ENCODE results near the gene HDGF.

HDGF gene

DNA sequence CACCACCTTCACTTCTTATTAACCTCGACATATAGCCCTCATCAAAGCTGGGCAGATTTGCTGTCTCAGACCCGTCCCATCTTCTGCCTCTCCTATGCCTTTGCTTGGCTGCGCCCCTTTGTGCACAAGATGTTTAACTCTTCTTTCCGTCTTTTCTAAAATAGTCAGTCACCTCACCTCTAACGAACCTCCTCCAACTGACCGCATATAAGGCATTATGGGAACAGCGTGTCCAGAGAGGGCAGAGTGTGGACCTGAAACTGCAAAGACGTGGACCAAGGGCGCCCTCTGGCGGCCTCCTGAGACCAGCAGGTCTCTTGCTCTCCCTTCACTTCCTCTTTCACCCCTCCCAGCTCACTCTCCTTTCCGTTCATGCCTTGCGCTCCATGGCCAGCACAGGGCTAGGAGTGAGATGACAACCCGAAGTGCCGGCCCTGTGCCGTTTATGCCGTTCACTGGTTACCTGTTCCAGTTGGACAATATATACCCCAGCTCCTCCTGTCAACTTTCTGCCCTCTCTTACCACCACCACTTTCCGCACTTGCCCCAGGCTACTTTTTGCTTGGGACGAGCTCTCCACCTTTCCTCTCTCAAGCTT is 25.7 kb downstream of the HDGF start:
- DNase-seq = peak; percentile 86 to 93
- H3K4me3 ChIP-seq = peak overlapping the region; percentile 65
- peaks cover 0 to 48% (median 40%) of the 10 kb centered on the region in 4 donors for H3K4me1 ChIP-seq
- intact Hi-C loops (cut with DNase I; ENCODE audit: low total_unique reads) = loop anchor here (2.0 kb wide), 1 partner anchor 33 kb away; no protein-coding TSS in a partner anchor
- H3K27me3 ChIP-seq = no peaks in the 10 kb centered on the region
- no peaks in the 10 kb centered on the region for H3K9me3 ChIP-seq
- H3K36me3 ChIP-seq = peaks cover 30 to 43% (median 40%) of the 10 kb centered on the region in 3 donors
- peak overlapping the region in 1 of 2 donors; percentile 44 for H3K27ac ChIP-seq
- TF ChIP-seq, protein P1, sequence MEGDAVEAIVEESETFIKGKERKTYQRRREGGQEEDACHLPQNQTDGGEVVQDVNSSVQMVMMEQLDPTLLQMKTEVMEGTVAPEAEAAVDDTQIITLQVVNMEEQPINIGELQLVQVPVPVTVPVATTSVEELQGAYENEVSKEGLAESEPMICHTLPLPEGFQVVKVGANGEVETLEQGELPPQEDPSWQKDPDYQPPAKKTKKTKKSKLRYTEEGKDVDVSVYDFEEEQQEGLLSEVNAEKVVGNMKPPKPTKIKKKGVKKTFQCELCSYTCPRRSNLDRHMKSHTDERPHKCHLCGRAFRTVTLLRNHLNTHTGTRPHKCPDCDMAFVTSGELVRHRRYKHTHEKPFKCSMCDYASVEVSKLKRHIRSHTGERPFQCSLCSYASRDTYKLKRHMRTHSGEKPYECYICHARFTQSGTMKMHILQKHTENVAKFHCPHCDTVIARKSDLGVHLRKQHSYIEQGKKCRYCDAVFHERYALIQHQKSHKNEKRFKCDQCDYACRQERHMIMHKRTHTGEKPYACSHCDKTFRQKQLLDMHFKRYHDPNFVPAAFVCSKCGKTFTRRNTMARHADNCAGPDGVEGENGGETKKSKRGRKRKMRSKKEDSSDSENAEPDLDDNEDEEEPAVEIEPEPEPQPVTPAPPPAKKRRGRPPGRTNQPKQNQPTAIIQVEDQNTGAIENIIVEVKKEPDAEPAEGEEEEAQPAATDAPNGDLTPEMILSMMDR (IDR thresholded peaks at IDR 0.05) = peak; percentile 92 to 97

DNA sequence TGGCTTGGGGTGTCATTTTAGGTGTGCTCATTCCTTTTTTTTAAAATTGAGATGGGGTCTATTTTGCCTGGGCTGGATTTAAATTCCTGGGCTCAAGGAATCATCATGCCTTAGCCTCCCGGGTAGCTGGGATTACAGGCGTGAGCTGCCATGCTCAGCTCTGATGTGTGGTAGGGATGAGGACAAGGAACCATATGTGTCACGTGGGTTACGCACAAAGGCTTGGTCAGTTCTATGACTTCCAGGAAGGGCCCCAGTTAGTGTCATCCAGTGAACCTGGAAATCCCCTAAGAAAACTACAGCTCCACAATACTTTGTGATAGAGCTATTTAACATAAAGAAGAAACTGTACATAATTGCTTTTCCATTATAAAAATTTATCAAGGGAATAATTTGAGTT is 29.9 kb downstream of the HDGF start:
- no peaks in the 10 kb centered on the region for H3K27me3 ChIP-seq
- H3K4me1 ChIP-seq = peaks cover 0 to 26% (median 22%) of the 10 kb centered on the region in 4 donors
- DNase-seq = no peak
- H3K4me3 ChIP-seq = no peak overlapping the region
- H3K9me3 ChIP-seq = no peaks in the 10 kb centered on the region
- intact Hi-C loops (cut with DNase I; ENCODE audit: low total_unique reads) = no loop called here
- TF ChIP-seq, protein P1 (IDR thresholded peaks at IDR 0.05) = no peak
- H3K36me3 ChIP-seq = peaks cover 30 to 55% (median 46%) of the 10 kb centered on the region in 3 donors
- no peak overlapping the region for H3K27ac ChIP-seq

DNA sequence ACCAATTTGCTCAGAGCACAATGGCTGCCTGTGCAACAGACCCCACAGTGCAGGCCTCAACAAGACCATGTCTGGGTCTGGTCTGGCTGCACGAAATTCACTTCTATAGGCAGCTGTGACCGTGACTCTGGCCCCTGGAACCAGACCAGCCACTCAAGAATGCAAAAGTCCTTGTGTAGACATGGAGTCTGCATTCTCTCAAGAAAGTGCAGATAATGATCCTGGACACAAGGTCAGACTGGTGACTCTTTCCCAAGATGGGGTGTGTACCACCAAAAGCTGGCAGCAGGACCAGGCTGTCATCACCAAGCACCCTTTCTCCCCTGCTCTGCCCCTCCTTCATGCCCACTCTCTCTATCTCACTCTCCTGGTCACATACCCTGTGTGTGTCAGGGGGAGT is 30.3 kb downstream of the HDGF start:
- Histone ChIP-seq H3K9me3 (no peaks in the 10 kb centered on the region), H3K36me3 (peaks cover 30 to 55% (median 46%) of the 10 kb centered on the region in 3 donors), H3K4me3 (no peak overlapping the region), H3K4me1 (peaks cover 0 to 22% (median 18%) of the 10 kb centered on the region in 4 donors), H3K27ac (no peak overlapping the region), H3K27me3 (no peaks in the 10 kb centered on the region)
- TF ChIP-seq, protein P1 (IDR thresholded peaks at IDR 0.05) = no peak
- no peak for DNase-seq
- intact Hi-C loops (cut with DNase I; ENCODE audit: low total_unique reads) = no loop called here

DNA sequence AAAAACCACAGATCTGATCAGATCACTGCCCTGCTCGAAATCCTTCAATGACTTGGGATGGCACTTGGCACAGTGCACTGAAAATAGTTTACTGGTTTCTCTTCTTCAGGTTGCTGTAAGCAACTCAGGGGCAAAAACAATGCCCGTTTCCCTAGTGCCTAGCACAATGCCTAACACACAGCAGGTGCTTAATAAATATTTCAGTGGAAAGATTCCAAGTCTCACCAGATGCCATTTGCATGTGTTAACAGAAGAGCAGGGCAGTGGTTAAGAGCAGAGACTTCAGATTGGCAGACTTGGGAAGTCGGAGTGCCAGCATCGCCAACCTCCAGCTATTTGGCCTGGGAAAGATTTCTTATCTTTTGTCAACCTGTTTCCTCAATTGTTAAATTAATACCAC is 34.1 kb downstream of the HDGF start:
- TF ChIP-seq, protein P1 (IDR thresholded peaks at IDR 0.05) = no peak
- Histone ChIP-seq H3K4me3 (no peak overlapping the region), H3K27ac (no peak overlapping the region), H3K27me3 (no peaks in the 10 kb centered on the region), H3K4me1 (peaks cover 0 to 4% (median 0%) of the 10 kb centered on the region in 4 donors), H3K9me3 (no peaks in the 10 kb centered on the region), H3K36me3 (peaks cover 8 to 35% (median 18%) of the 10 kb centered on the region in 3 donors)
- intact Hi-C loops (cut with DNase I; ENCODE audit: low total_unique reads) = no loop called here
- no peak for DNase-seq

DNA sequence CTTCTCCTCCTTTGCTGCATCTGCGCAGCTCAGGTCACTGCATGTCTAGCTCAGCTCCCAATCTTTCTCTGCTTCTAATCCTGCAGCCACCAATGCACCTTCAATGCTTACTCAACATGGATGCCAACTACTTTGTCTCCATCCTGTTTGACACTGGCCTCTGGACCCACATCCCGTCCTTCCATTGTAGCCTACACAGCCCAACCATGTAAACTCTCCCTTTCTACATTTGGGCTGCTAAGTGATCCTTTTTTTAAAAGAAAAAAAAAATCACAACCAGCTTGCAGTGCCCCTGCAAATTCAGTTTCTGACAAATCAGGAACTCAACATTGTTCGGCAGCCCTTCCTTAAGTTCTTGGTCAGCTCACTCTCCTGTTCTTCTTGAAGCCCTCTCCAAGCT is 36.6 kb downstream of the HDGF start:
- Histone ChIP-seq H3K9me3 (no peaks in the 10 kb centered on the region), H3K36me3 (peaks cover 0 to 11% (median 0%) of the 10 kb centered on the region in 3 donors), H3K27ac (no peak overlapping the region), H3K4me1 (peaks cover 0 to 22% (median 6%) of the 10 kb centered on the region in 4 donors), H3K27me3 (no peaks in the 10 kb centered on the region), H3K4me3 (no peak overlapping the region)
- TF ChIP-seq, protein P1 (IDR thresholded peaks at IDR 0.05) = no peak
- intact Hi-C loops (cut with DNase I; ENCODE audit: low total_unique reads) = no loop called here
- DNase-seq = no peak
